ENCODE data around the gene DCP1A. TPM values are rescaled to one million over a fixed set of nuclear protein-coding genes. Genes with fewer than 3 reads are reported as not detected.

The DCP1A gene
- total and polyA plus RNA-seq, 2 experiments from 2014 or later: 19.3 to 32.0 TPM

DNA sequence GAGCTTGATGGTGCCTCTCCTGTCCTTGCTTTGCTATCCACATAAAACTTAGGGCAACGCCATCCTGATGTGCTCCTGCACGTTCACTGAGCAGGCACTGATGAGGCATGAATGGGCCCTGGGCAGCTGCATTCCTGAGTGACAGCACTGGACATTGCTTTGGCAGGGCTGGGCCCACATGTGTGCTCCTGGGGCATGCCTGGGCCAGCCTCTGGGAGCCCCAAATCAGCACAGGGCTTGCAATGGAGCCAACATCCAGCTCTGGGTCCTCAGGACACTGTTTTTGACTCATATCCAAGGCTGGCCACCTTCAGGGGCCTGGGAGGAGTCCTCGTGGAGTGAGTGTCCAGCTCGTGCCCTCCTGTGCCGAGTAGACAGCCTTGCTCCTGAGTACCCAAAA lies 85.6 kb downstream of the DCP1A start:
- Histone ChIP-seq H3K36me3 (ENCODE audit: insufficient read depth) (no peaks in the 10 kb centered on the region), H3K4me1 (ENCODE audit: insufficient read depth) (peaks cover 33% of the 10 kb centered on the region), H3K27ac (ENCODE audit: low read depth) (no peak overlapping the region), H3K9me2 (ENCODE audit: insufficient read depth) (peaks cover 11% of the 10 kb centered on the region; the same call in 1 of the 2 replicates), H3F3A (replicated peaks; ENCODE audit: low read depth) (peaks cover 4% of the 10 kb centered on the region; the same call in 1 of the 2 replicates), H4K20me1 (replicated peaks; ENCODE audit: insufficient read depth) (no peaks in the 10 kb centered on the region), H3K27me3 (ENCODE audit: insufficient read depth) (no peaks in the 10 kb centered on the region), H2AFZ (peak overlapping the region; percentile 72; the same call in 1 of the 2 replicates), H3K4me3 (no peak overlapping the region), H3K4me2 (no peak overlapping the region), H3K79me2 (replicated peaks; ENCODE audit: insufficient read depth) (no peaks in the 10 kb centered on the region)
- DNase-seq (ENCODE audit: low spot score) (no peak), ATAC-seq (no peak)
- Mint-ChIP-seq H3K4me1 (peaks cover 49% of the 10 kb centered on the region), H3K4me3 (no peak overlapping the region), H3K36me3 (ENCODE audit: low read depth) (no peaks in the 10 kb centered on the region; the same call in 2 of the 3 replicates), H3K9me3 (no peaks in the 10 kb centered on the region), H3K27ac (no peak overlapping the region; the same call in 1 of the 2 replicates), H3K27me3 (ENCODE audit: insufficient read depth, low read depth, poor library complexity) (peaks cover 39% of the 10 kb centered on the region)
- no peak for TF ChIP-seq ZNF331 (CRISPR knock-in tag; IDR thresholded peaks at IDR 0.05; ENCODE audit: low read depth)
- TF ChIP-seq, protein P1, sequence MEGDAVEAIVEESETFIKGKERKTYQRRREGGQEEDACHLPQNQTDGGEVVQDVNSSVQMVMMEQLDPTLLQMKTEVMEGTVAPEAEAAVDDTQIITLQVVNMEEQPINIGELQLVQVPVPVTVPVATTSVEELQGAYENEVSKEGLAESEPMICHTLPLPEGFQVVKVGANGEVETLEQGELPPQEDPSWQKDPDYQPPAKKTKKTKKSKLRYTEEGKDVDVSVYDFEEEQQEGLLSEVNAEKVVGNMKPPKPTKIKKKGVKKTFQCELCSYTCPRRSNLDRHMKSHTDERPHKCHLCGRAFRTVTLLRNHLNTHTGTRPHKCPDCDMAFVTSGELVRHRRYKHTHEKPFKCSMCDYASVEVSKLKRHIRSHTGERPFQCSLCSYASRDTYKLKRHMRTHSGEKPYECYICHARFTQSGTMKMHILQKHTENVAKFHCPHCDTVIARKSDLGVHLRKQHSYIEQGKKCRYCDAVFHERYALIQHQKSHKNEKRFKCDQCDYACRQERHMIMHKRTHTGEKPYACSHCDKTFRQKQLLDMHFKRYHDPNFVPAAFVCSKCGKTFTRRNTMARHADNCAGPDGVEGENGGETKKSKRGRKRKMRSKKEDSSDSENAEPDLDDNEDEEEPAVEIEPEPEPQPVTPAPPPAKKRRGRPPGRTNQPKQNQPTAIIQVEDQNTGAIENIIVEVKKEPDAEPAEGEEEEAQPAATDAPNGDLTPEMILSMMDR (conservative IDR thresholded peaks at IDR 0.05; ENCODE audit: low read depth in 2 of 2): no peak
- TF ChIP-seq EZH2 (IDR thresholded peaks at IDR 0.05; ENCODE audit: low read depth, unreplicated experiment): no peak
- no peak for TF ChIP-seq CREB1 (CRISPR knock-in tag; IDR thresholded peaks at IDR 0.05; ENCODE audit: low read depth)
- no peak for TF ChIP-seq POLR2AphosphoS5 (IDR thresholded peaks at IDR 0.05; ENCODE audit: low read depth)
- TF ChIP-seq ZNF114 (CRISPR knock-in tag; IDR thresholded peaks at IDR 0.05): no peak
- no peak for TF ChIP-seq JUNB (IDR thresholded peaks at IDR 0.05; ENCODE audit: unreplicated experiment)
- no peak for TF ChIP-seq EZH2phosphoT487 (IDR thresholded peaks at IDR 0.05; ENCODE audit: unreplicated experiment)
- TF ChIP-seq STAT1 (IDR thresholded peaks at IDR 0.05; ENCODE audit: unreplicated experiment): no peak
- TF ChIP-seq NANOG (IDR thresholded peaks at IDR 0.05; ENCODE audit: borderline replicate concordance): no peak
- TF ChIP-seq, protein P2, sequence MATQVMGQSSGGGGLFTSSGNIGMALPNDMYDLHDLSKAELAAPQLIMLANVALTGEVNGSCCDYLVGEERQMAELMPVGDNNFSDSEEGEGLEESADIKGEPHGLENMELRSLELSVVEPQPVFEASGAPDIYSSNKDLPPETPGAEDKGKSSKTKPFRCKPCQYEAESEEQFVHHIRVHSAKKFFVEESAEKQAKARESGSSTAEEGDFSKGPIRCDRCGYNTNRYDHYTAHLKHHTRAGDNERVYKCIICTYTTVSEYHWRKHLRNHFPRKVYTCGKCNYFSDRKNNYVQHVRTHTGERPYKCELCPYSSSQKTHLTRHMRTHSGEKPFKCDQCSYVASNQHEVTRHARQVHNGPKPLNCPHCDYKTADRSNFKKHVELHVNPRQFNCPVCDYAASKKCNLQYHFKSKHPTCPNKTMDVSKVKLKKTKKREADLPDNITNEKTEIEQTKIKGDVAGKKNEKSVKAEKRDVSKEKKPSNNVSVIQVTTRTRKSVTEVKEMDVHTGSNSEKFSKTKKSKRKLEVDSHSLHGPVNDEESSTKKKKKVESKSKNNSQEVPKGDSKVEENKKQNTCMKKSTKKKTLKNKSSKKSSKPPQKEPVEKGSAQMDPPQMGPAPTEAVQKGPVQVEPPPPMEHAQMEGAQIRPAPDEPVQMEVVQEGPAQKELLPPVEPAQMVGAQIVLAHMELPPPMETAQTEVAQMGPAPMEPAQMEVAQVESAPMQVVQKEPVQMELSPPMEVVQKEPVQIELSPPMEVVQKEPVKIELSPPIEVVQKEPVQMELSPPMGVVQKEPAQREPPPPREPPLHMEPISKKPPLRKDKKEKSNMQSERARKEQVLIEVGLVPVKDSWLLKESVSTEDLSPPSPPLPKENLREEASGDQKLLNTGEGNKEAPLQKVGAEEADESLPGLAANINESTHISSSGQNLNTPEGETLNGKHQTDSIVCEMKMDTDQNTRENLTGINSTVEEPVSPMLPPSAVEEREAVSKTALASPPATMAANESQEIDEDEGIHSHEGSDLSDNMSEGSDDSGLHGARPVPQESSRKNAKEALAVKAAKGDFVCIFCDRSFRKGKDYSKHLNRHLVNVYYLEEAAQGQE (IDR thresholded peaks at IDR 0.05; ENCODE audit: unreplicated experiment): no peak
- TF ChIP-seq, protein P3, sequence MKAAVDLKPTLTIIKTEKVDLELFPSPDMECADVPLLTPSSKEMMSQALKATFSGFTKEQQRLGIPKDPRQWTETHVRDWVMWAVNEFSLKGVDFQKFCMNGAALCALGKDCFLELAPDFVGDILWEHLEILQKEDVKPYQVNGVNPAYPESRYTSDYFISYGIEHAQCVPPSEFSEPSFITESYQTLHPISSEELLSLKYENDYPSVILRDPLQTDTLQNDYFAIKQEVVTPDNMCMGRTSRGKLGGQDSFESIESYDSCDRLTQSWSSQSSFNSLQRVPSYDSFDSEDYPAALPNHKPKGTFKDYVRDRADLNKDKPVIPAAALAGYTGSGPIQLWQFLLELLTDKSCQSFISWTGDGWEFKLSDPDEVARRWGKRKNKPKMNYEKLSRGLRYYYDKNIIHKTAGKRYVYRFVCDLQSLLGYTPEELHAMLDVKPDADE (IDR thresholded peaks at IDR 0.05): no peak
- TF ChIP-seq, protein P4, sequence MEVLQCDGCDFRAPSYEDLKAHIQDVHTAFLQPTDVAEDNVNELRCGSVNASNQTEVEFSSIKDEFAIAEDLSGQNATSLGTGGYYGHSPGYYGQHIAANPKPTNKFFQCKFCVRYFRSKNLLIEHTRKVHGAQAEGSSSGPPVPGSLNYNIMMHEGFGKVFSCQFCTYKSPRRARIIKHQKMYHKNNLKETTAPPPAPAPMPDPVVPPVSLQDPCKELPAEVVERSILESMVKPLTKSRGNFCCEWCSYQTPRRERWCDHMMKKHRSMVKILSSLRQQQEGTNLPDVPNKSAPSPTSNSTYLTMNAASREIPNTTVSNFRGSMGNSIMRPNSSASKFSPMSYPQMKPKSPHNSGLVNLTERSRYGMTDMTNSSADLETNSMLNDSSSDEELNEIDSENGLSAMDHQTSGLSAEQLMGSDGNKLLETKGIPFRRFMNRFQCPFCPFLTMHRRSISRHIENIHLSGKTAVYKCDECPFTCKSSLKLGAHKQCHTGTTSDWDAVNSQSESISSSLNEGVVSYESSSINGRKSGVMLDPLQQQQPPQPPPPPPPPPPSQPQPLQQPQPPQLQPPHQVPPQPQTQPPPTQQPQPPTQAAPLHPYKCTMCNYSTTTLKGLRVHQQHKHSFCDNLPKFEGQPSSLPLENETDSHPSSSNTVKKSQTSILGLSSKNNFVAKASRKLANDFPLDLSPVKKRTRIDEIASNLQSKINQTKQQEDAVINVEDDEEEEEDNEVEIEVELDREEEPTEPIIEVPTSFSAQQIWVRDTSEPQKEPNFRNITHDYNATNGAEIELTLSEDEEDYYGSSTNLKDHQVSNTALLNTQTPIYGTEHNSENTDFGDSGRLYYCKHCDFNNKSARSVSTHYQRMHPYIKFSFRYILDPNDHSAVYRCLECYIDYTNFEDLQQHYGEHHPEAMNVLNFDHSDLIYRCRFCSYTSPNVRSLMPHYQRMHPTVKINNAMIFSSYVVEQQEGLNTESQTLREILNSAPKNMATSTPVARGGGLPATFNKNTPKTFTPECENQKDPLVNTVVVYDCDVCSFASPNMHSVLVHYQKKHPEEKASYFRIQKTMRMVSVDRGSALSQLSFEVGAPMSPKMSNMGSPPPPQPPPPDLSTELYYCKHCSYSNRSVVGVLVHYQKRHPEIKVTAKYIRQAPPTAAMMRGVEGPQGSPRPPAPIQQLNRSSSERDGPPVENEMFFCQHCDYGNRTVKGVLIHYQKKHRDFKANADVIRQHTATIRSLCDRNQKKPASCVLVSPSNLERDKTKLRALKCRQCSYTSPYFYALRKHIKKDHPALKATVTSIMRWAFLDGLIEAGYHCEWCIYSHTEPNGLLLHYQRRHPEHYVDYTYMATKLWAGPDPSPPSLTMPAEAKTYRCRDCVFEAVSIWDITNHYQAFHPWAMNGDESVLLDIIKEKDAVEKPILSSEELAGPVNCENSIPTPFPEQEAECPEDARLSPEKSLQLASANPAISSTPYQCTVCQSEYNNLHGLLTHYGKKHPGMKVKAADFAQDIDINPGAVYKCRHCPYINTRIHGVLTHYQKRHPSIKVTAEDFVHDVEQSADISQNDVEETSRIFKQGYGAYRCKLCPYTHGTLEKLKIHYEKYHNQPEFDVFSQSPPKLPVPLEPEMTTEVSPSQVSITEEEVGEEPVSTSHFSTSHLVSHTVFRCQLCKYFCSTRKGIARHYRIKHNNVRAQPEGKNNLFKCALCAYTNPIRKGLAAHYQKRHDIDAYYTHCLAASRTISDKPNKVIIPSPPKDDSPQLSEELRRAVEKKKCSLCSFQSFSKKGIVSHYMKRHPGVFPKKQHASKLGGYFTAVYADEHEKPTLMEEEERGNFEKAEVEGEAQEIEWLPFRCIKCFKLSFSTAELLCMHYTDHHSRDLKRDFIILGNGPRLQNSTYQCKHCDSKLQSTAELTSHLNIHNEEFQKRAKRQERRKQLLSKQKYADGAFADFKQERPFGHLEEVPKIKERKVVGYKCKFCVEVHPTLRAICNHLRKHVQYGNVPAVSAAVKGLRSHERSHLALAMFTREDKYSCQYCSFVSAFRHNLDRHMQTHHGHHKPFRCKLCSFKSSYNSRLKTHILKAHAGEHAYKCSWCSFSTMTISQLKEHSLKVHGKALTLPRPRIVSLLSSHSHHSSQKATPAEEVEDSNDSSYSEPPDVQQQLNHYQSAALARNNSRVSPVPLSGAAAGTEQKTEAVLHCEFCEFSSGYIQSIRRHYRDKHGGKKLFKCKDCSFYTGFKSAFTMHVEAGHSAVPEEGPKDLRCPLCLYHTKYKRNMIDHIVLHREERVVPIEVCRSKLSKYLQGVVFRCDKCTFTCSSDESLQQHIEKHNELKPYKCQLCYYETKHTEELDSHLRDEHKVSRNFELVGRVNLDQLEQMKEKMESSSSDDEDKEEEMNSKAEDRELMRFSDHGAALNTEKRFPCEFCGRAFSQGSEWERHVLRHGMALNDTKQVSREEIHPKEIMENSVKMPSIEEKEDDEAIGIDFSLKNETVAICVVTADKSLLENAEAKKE (CRISPR knock-in tag; IDR thresholded peaks at IDR 0.05): no peak

Data from GM23338 (cell line).